Neural progenitor cell (in vitro differentiated cells): ENCODE data around the gene CXCR5.

Experiments
- CTCF ChIP-seq: fragments of 200-600 bp; sonication (generic); IDR thresholded peaks from 2 replicates; pipeline ENCODE4 v1.5.1; 2017; ENCODE audit warnings: antibody characterized with exemption, mild to moderate bottlenecking
- EZH2 ChIP-seq: fragments of 200-600 bp; sonication (generic); IDR thresholded peaks from 2 replicates; pipeline ENCODE4 v1.6.1; 2017; ENCODE audit warnings: antibody characterized with exemption, mild to moderate bottlenecking, moderate library complexity
- EZH2phosphoT487 ChIP-seq: fragments of 200-600 bp; sonication (generic); IDR thresholded peaks from 2 replicates; pipeline ENCODE4 v1.6.1; 2017; ENCODE audit warnings: antibody characterized with exemption

DNA sequence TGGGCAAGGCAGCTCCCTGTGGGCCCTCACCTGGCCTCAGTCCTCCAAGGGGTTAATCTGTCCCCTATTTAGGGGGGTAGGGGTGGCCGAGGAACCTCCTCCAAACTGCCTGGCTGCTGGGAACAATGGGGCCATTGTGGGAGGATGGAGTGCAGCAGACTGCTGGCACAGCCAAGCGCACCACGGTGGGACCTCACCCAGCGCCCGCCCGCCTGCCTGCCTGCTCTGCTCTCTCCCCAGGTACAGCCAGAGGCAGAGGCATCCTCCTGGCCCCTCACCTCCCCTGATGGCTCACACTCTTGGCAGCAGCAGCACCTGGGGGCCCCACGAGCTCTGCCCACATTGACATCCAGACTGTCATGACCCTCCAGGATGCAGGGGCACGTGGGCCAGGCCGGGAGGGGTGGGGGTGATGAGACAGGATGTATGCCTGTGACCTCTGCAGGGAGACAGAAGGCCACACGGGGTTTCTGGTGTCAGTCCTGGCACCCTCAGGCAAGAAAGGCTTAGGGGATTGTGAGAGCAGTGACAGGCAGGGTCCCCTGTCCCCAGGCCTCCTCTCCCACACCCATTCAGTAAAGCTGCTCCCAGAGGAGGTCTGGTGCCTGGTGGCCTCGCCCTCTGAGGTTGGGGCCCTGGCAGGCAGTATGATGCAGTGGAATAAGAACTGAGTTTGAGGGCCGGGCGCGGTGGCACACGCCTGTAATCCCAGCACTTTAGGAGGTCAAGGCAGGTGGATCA is 30.7 kb downstream of the CXCR5 start:
- TF ChIP-seq CTCF, result no peak
- TF ChIP-seq EZH2, result no peak
- no peak for TF ChIP-seq EZH2phosphoT487
